HG03439 (cell line): Measurements from ENCODE around the gene SBNO1.
"Not testable (repeated sequence)": the region's sequence is repeated elsewhere in the genome, so short reads cannot be mapped to it uniquely, and the experiment has no call there.

Source experiments
- ATAC-seq: cut with Tn5 transposase; IDR thresholded peaks from one replicate; pipeline ENCODE4 v1.9.1; 2021; ENCODE audit warnings: mild to moderate bottlenecking, moderate library complexity; ENCODE audit not compliant: unreplicated experiment

The SBNO1 gene

GRCh38 chr12:123351349-123351748 is 13.3 kb downstream of the SBNO1 start:
- no peak for ATAC-seq

GRCh38 chr12:123346946-123347345 is 17.7 kb downstream of the SBNO1 start:
- no peak for ATAC-seq

- no peak for ATAC-seq
Observed at GRCh38 chr12:123344086-123344485, 20.6 kb downstream of the SBNO1 start.

GRCh38 chr12:123337070-123337469 is 27.6 kb downstream of the SBNO1 start:
- no peak for ATAC-seq

GRCh38 chr12:123336530-123336929 is 28.1 kb downstream of the SBNO1 start:
- no peak for ATAC-seq

GRCh38 chr12:123335490-123335889 is 29.2 kb downstream of the SBNO1 start:
- no peak for ATAC-seq

- ATAC-seq = no peak
Observed at GRCh38 chr12:123329799-123330198, 34.8 kb downstream of the SBNO1 start.

GRCh38 chr12:123319826-123320225 is 44.8 kb downstream of the SBNO1 start:
- ATAC-seq = no peak

GRCh38 chr12:123319273-123319672 is 45.4 kb downstream of the SBNO1 start:
- no peak for ATAC-seq

- not testable (repeated sequence) for ATAC-seq
Observed at GRCh38 chr12:123313046-123313445, 51.6 kb downstream of the SBNO1 start.

GRCh38 chr12:123306200-123306599 is 58.4 kb downstream of the SBNO1 start:
- ATAC-seq = no peak

- ATAC-seq = no peak
Observed at GRCh38 chr12:123305136-123305535, 59.5 kb downstream of the SBNO1 start.

- ATAC-seq = no peak
Observed at GRCh38 chr12:123293178-123293760, 71.4 kb downstream of the SBNO1 start.

GRCh38 chr12:123289911-123290310 is 74.7 kb downstream of the SBNO1 start:
- no peak for ATAC-seq

GRCh38 chr12:123288751-123289346 is 75.8 kb downstream of the SBNO1 start:
- no peak for ATAC-seq

GRCh38 chr12:123286652-123287373 is 77.8 kb downstream of the SBNO1 start:
- no peak for ATAC-seq

- no peak for ATAC-seq
Observed at GRCh38 chr12:123284669-123285068, 80.0 kb downstream of the SBNO1 start.

- no peak for ATAC-seq
Observed at GRCh38 chr12:123283461-123283860, 81.2 kb downstream of the SBNO1 start.

GRCh38 chr12:123282111-123282510 is 82.5 kb downstream of the SBNO1 start:
- ATAC-seq = no peak

GRCh38 chr12:123280971-123281370 is 83.7 kb downstream of the SBNO1 start:
- no peak for ATAC-seq

GRCh38 chr12:123278101-123278627 is 86.5 kb downstream of the SBNO1 start:
- ATAC-seq = peak; percentile 65

- ATAC-seq = no peak
Observed at GRCh38 chr12:123273166-123273565, 91.5 kb downstream of the SBNO1 start.
